Measurements from ENCODE around the gene ISCA1.

DNA sequence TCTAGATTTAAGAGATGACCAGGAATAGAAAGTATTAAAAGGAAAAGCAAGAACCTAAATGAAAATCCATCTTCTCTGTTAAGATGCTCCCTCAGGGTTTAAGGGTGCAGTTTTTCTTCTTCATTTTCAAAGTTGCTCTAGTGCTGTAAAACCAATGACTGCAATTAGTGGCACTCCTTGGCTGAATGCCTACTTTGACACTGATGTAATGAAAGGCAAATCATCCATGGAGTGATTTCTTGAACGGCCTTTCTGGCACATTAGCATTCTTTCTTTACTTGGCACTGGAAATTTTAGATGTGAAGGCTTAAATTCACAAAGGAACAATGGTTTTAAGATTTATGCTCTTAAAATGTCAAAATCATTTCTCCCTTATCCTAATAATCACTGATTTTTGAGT lies 19.3 kb upstream of the ISCA1 start:
- TF ChIP-seq, protein P1, sequence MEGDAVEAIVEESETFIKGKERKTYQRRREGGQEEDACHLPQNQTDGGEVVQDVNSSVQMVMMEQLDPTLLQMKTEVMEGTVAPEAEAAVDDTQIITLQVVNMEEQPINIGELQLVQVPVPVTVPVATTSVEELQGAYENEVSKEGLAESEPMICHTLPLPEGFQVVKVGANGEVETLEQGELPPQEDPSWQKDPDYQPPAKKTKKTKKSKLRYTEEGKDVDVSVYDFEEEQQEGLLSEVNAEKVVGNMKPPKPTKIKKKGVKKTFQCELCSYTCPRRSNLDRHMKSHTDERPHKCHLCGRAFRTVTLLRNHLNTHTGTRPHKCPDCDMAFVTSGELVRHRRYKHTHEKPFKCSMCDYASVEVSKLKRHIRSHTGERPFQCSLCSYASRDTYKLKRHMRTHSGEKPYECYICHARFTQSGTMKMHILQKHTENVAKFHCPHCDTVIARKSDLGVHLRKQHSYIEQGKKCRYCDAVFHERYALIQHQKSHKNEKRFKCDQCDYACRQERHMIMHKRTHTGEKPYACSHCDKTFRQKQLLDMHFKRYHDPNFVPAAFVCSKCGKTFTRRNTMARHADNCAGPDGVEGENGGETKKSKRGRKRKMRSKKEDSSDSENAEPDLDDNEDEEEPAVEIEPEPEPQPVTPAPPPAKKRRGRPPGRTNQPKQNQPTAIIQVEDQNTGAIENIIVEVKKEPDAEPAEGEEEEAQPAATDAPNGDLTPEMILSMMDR (conservative IDR thresholded peaks at IDR 0.05 in 1 of 2, IDR thresholded peaks at IDR 0.05 in 1 of 2; ENCODE audit: low read depth in 1 of 2, low read length in 2 of 2): no peak
- TF ChIP-seq EZH2 (IDR thresholded peaks at IDR 0.05; ENCODE audit: low read length, missing control alignments): no peak

Measured in fibroblast of lung (primary cell).